HEK293 (cell line): Measurements from ENCODE around the gene ZFAND3.

Experiments used
- CTCF ChIP-seq: fragments of 450-650 bp; formaldehyde crosslinking; IDR thresholded peaks from 2 replicates; pipeline ENCODE4 v1.5.1; 2016; ENCODE audit warnings: missing biosample characterization, missing genetic modification characterization
- ZNF488 ChIP-seq: fragments of 450-650 bp; formaldehyde crosslinking; IDR thresholded peaks from 2 replicates; pipeline ENCODE4 v1.5.1; 2016; ENCODE audit warnings: missing biosample characterization, missing genetic modification characterization
- ZNF707 ChIP-seq: fragments of 450-650 bp; formaldehyde crosslinking; IDR thresholded peaks from 2 replicates; pipeline ENCODE4 v1.5.1; 2016; ENCODE audit warnings: missing biosample characterization, missing genetic modification characterization
- ZNF747 ChIP-seq: fragments of 450-650 bp; formaldehyde crosslinking; IDR thresholded peaks from 2 replicates; pipeline ENCODE4 v1.5.1; 2016; ENCODE audit warnings: missing biosample characterization, missing genetic modification characterization
- ZNF777 ChIP-seq: fragments of 450-650 bp; formaldehyde crosslinking; IDR thresholded peaks from 2 replicates; pipeline ENCODE4 v1.5.1; 2017; ENCODE audit warnings: missing biosample characterization, missing genetic modification characterization, borderline replicate concordance

DNA sequence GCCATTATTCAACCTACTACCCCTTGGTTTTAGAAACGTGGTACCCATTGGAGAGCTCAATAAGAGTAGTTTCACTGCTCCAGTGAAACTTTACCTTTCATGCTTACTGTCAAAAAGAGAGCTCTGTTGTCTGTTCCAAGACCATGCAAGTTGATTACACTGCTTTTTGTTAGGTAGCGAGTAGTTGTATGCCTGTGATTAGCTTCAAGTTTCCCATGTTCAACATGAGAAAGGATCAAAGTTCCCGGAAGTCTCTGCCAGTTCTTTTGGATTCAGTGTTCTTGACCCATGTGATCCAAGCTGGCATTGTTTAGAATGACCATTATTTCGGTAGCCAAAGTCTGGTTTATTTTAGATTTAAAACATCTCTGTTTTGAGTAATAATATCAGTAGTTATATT lies 107.1 kb downstream of the ZFAND3 start:
- no peak for TF ChIP-seq ZNF747
- no peak for TF ChIP-seq ZNF777 (tag by site-specific recombination)
- TF ChIP-seq CTCF (tag by site-specific recombination), result no peak
- no peak for TF ChIP-seq ZNF707 (tag by site-specific recombination)
- no peak for TF ChIP-seq ZNF488 (tag by site-specific recombination)
